NCI-H510A treated with DMSO at 0.1 percent for 48 hours (cell line): ENCODE results near the gene ZFPM1.

Experiments used
- DNase-seq: peaks from one replicate; lab custom pipeline; 2025; lab: John Stamatoyannopoulos, UW

ZFPM1 gene

GRCh38 chr16:88568710-88569613, 115.9 kb downstream of the ZFPM1 start:
- no peak for DNase-seq

DNA sequence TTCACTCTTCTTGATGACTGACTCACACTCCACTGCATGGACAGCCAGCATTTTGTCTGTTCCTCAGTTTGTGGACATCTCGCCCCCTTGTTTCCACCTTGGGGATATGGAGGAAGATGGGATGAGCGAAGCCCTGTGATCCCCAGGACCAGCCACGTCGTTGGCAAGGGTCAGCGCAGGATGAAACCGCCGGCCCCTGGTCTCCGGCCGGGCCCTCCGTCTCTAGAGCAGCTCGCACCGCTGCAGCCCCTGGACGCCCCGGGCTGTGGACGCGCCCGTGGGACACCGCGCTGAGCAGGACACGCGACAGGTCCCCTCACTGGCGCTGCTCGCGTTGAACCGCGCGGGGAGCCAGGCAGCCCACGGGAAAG, 116.5 kb downstream of the ZFPM1 start:
- DNase-seq, result no peak

DNA sequence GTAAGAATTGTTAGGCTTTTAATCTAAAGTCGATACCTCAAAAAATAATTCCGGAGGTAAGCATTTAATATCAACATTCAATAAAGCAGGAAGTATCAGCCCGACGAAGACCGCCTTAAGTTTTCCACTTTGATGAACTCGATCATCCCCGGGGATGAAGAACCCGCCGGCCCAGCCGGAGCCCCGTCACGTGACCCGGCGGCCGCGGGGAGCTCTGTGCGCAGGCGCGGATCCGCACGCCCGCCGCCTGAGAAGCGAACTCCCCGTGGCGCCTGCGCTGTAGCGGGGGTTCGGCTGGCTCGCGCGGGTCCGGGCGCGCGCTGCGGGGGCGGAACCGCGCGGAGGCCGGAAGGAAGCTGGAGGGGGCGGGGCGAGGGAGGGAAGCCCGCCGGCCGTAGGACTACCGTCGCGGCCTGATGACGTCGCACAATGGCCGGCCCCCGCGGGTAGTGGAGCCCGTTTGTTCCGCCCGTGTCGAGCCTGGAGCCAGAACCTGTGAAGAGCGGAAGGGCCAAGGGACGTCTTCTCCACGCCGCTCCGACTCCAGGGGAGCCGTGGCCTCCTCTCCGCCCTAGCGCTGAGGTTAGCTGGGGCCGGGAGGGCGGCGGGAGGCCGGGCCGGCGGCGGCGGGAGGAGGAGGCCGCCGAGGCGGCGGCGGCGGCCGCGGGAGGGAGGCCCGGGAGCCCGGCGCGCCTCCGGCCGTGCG, 117.1 kb downstream of the ZFPM1 start, which contains the start of gene ZC3H18:
TSS of gene ZC3H18 (plus strand) at position 419 of the 706 bp plus-strand sequence. CDS start 6,721 bp downstream, outside the sequence.
- peak; percentile 80 for DNase-seq

DNA sequence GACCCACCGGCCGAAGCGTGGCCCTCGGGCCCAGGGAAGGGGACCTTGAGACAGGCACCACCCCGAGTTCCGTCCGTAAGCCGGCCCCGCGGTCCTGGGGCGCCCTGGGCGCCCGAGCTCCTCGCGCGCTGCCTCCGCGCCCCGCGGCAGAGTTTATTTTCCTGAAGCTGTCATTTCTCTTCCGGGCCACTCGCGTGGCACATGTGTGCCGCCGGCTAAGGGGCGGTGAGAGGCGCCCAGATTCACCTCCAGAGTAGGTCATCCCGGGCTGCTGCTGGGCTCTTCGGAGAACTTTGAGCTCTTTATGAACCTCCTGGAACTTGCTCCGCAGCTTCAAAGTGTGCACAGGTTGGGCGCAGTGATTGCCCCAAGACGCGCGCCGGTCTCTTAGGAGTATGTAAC, 117.6 kb downstream of the ZFPM1 start:
- no peak for DNase-seq

- DNase-seq, result no peak
These were observed 122.2 kb downstream of the ZFPM1 start for GRCh38 chr16:88575251-88575650.

GRCh38 chr16:88576307-88576706, 123.2 kb downstream of the ZFPM1 start:
- no peak for DNase-seq

DNA sequence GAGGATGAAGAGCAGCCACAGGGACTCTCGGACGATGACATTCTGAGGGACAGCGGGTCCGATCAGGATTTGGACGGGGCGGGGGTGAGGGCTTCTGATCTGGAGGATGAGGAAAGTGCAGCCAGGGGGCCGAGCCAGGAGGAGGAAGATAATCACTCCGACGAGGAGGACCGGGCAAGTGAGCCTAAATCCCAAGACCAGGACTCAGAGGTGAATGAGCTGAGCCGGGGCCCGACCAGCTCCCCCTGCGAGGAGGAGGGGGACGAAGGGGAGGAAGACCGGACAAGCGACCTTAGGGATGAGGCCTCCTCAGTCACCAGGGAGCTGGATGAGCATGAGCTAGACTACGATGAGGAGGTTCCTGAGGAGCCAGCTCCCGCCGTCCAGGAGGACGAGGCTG, 124.1 kb downstream of the ZFPM1 start:
- DNase-seq, result no peak

DNA sequence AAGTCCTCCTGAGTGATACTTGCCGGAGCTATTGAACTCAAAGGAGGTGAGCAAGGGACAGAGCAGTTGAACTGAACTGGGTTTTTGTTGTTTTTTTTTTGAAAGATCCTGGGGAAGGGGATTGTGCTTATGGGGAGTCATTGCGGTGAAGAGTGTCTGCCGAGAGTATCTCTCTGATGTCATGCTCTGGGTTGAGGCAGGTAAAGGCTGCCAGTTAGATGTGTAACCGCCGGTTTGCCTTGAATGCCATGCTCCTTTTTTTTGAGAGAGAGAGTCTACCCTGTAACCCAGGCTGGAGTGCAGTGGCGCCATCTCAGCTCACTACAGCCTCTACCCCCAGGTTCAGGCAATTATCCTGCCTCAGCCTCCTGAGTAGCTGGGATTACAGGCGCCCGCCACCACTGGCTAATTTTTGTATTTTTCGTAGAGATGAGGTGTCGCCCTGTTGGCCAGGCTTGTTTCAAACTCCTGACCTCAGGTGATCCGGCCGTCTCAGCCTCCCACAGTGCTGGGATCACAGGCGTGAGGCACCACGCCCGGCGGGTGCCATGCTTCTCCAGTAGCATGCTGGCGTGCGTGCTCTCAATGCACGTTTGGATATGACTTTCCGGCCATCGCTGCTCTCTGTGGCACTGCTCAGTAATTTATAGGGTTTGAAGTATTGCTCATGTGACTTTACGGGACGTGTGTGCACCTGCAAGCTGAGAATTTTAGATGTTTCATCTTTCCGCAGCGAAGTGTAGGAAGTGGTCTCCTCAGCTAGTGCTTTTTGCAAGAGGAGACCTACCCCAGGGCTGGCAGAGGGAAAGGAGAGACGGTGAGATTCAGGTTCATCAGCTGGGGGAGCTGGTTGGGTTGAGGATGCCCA, 125.6 kb downstream of the ZFPM1 start:
- no peak for DNase-seq

DNA sequence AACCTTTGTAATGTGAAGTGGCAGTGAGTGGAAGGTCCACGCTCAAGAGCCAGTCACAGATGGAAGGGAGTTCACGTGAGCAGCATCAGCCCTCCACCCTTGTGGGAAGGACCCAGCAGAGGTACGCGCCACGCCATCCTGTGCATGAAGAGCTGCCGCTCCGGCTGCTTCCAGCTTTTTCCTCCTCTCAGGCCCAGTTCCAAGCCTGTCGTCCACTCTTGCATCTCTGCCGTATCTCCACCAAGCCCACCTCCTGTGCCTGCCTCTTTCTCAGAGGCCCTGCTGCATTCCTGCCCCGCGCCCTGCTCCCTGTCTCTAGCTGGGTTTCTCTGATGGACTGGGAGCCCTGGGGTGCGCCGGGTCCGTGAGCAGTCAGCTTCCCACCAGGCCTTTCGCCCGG, 127.3 kb downstream of the ZFPM1 start:
- no peak for DNase-seq

GRCh38 chr16:88581033-88581432, 128.0 kb downstream of the ZFPM1 start:
- no peak for DNase-seq

- no peak for DNase-seq
These were observed 130.0 kb downstream of the ZFPM1 start for GRCh38 chr16:88582912-88583575.

DNA sequence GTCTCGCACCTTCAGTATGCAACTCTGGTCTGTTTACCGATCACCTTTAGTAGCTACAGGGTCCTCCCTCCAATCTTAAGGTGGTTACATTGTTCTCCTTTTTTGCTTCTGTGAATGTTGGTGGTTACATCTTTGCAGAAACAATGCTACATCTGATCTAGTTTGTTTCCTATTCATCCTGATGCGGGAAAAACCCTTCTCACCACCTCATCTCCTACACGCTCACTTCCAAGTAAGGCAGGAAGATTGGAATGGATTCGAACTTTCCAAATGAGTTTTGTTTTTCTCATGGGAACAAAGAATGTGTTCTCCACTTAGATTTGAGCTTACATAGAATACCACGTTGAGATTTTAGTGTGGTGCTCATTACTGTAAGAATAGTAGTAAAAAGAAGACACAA, 131.6 kb downstream of the ZFPM1 start:
- no peak for DNase-seq

DNA sequence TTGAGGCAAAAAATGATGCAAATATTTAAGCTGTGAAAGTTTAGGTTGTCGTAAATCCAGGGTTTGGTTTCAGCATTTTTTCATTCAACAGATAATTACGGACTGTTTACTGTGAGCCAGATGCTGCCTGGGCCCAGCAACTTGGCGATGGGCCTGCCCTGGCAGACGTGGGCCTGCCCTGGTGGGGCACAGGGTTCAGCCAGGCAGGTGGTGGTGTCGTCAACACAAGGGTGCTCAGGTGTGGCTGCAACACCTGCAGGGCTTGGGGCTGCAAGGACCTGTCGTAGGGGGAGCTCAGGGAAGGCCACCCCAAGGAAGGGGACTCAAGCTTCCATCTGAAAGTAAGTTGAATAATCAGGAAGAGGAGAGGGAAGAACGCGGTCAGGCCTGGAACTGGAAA, 132.2 kb downstream of the ZFPM1 start:
- no peak for DNase-seq

- no peak for DNase-seq
These were observed 133.0 kb downstream of the ZFPM1 start for GRCh38 chr16:88585927-88586581.
